OCI-LY1 (cell line): ENCODE results near the gene WWOX.

ENCODE experiments used
- CTCF ChIP-seq: fragments of 200-600 bp; sonication (generic), shearing (Covaris generic); IDR thresholded peaks from 2 replicates; pipeline ENCODE4 v1.5.1; 2017; ENCODE audit warnings: mild to moderate bottlenecking, antibody characterized with exemption, low read length, moderate library complexity, mixed read lengths
- EZH2 ChIP-seq: fragments of 200-600 bp; sonication (generic), shearing (Covaris generic); IDR thresholded peaks from 2 replicates; pipeline ENCODE4 v1.8.0; 2017; ENCODE audit warnings: borderline replicate concordance, mixed run types, mild to moderate bottlenecking, antibody characterized with exemption, low read length, moderate library complexity, mixed read lengths

- TF ChIP-seq CTCF (no peak), EZH2 (no peak)
Measured at GRCh38 chr16:78897299-78897698, 797.8 kb downstream of the WWOX start.
